Measurements from ENCODE around the gene RNF175.

Gene RNF175

GRCh38 chr4:153778383-153778782, 18.6 kb upstream of the RNF175 start:
- Histone ChIP-seq H3K4me1 (ENCODE audit: control insufficient read depth in 1 of 2, insufficient read depth in 1 of 2, low read depth in 1 of 2, low read length in 1 of 2) (no peaks in the 10 kb centered on the region), H3K27me3 (peaks cover 98% of the 10 kb centered on the region), H3K9me3 (no peaks in the 10 kb centered on the region), H3K4me3 (ENCODE audit: low read depth in 1 of 2, low read length in 1 of 2) (no peak overlapping the region), H3K27ac (no peak overlapping the region), H3K36me3 (no peaks in the 10 kb centered on the region)
- TF ChIP-seq CTCF (IDR thresholded peaks at IDR 0.05) = no peak

GRCh38 chr4:153777421-153777820, 17.6 kb upstream of the RNF175 start:
- Histone ChIP-seq H3K4me1 (ENCODE audit: control insufficient read depth in 1 of 2, insufficient read depth in 1 of 2, low read depth in 1 of 2, low read length in 1 of 2) (no peaks in the 10 kb centered on the region), H3K36me3 (no peaks in the 10 kb centered on the region), H3K27me3 (peaks cover 95% of the 10 kb centered on the region), H3K4me3 (ENCODE audit: low read depth in 1 of 2, low read length in 1 of 2) (no peak overlapping the region), H3K9me3 (no peaks in the 10 kb centered on the region), H3K27ac (no peak overlapping the region)
- no peak for TF ChIP-seq CTCF (IDR thresholded peaks at IDR 0.05)

GRCh38 chr4:153776601-153777000, 16.8 kb upstream of the RNF175 start:
- Histone ChIP-seq H3K27ac (no peak overlapping the region), H3K4me3 (ENCODE audit: low read depth in 1 of 2, low read length in 1 of 2) (no peak overlapping the region), H3K36me3 (no peaks in the 10 kb centered on the region), H3K27me3 (peaks cover 87% of the 10 kb centered on the region), H3K4me1 (ENCODE audit: control insufficient read depth in 1 of 2, insufficient read depth in 1 of 2, low read depth in 1 of 2, low read length in 1 of 2) (no peaks in the 10 kb centered on the region), H3K9me3 (no peaks in the 10 kb centered on the region)
- no peak for TF ChIP-seq CTCF (IDR thresholded peaks at IDR 0.05)

GRCh38 chr4:153773236-153773690, 13.4 kb upstream of the RNF175 start:
- Histone ChIP-seq H3K9me3 (no peaks in the 10 kb centered on the region), H3K4me1 (ENCODE audit: control insufficient read depth in 1 of 2, insufficient read depth in 1 of 2, low read depth in 1 of 2, low read length in 1 of 2) (no peaks in the 10 kb centered on the region), H3K4me3 (ENCODE audit: low read depth in 1 of 2, low read length in 1 of 2) (no peak overlapping the region), H3K27ac (no peak overlapping the region), H3K36me3 (no peaks in the 10 kb centered on the region), H3K27me3 (peaks cover 80% of the 10 kb centered on the region)
- no peak for TF ChIP-seq CTCF (IDR thresholded peaks at IDR 0.05)

GRCh38 chr4:153771046-153771445, 11.2 kb upstream of the RNF175 start:
- TF ChIP-seq CTCF (IDR thresholded peaks at IDR 0.05) = no peak
- no peak overlapping the region for H3K27ac ChIP-seq
- H3K4me3 ChIP-seq (ENCODE audit: low read depth in 1 of 2, low read length in 1 of 2) = no peak overlapping the region
- H3K9me3 ChIP-seq = no peaks in the 10 kb centered on the region
- no peaks in the 10 kb centered on the region for H3K36me3 ChIP-seq
- no peaks in the 10 kb centered on the region for H3K4me1 ChIP-seq (ENCODE audit: control insufficient read depth in 1 of 2, insufficient read depth in 1 of 2, low read depth in 1 of 2, low read length in 1 of 2)
- H3K27me3 ChIP-seq = peaks cover 66% of the 10 kb centered on the region

- Histone ChIP-seq H3K4me3 (ENCODE audit: low read depth in 1 of 2, low read length in 1 of 2) (no peak overlapping the region), H3K27me3 (peaks cover 64% of the 10 kb centered on the region), H3K9me3 (no peaks in the 10 kb centered on the region), H3K27ac (no peak overlapping the region), H3K4me1 (ENCODE audit: control insufficient read depth in 1 of 2, insufficient read depth in 1 of 2, low read depth in 1 of 2, low read length in 1 of 2) (no peaks in the 10 kb centered on the region), H3K36me3 (no peaks in the 10 kb centered on the region)
- no peak for TF ChIP-seq CTCF (IDR thresholded peaks at IDR 0.05)
Measured at GRCh38 chr4:153766758-153767157, 6.9 kb upstream of the RNF175 start.
